GM06990 (cell line): ENCODE measurements around the gene EMC8.
"Not testable (repeated sequence)": the region's sequence is repeated elsewhere in the genome, so short reads cannot be mapped to it uniquely, and the experiment has no call there.

Experiments used
- DNase-seq: peaks from one replicate; pipeline ENCODE4 v3.0.0-alpha.2; 2011; ENCODE audit not compliant: insufficient read length; ENCODE audit errors: extremely low read depth
- H3K27me3 ChIP-seq: replicated peaks from 2 replicates; pipeline ENCODE4 v1.6.0; 2011; ENCODE audit warnings: low read length; ENCODE audit not compliant: control insufficient read depth, insufficient read depth
- H3K36me3 ChIP-seq: 2 replicates; pipeline ENCODE4 v1.5.1; 2011; ENCODE audit warnings: low read length; ENCODE audit not compliant: control insufficient read depth, insufficient read depth
- H3K4me3 ChIP-seq: replicated peaks from 2 replicates; pipeline ENCODE4 v1.5.1; 2011; ENCODE audit warnings: low read depth, mild to moderate bottlenecking, control low read depth, low read length
- CTCF ChIP-seq: IDR thresholded peaks from 2 replicates; pipeline ENCODE4 v1.5.1; 2011; ENCODE audit warnings: low read length, control low read depth, mild to moderate bottlenecking, inconsistent platforms; ENCODE audit not compliant: insufficient read depth, poor library complexity, severe bottlenecking

The EMC8 gene

GRCh38 chr16:85840801-85841200 lies 41.5 kb upstream of the EMC8 start:
- no peaks in the 10 kb centered on the region; the same call in none of the 2 replicates for H3K27me3 ChIP-seq
- DNase-seq, result no peak
- no peak for TF ChIP-seq CTCF

GRCh38 chr16:85840395-85840794 lies 41.1 kb upstream of the EMC8 start:
- H3K4me3 ChIP-seq, result no peak overlapping the region

More at GRCh38 chr16:85840801-85841200, 41.5 kb upstream of the EMC8 start:
- H3K4me3 ChIP-seq, result no peak overlapping the region
- no peaks in the 10 kb centered on the region for H3K36me3 ChIP-seq

GRCh38 chr16:85839681-85840240 lies 40.4 kb upstream of the EMC8 start:
- DNase-seq, result no peak
- H3K4me3 ChIP-seq, result no peak overlapping the region
- no peaks in the 10 kb centered on the region for H3K36me3 ChIP-seq
- TF ChIP-seq CTCF, result no peak
- no peaks in the 10 kb centered on the region; the same call in none of the 2 replicates for H3K27me3 ChIP-seq

More at GRCh38 chr16:85840395-85840794, 41.1 kb upstream of the EMC8 start:
- Histone ChIP-seq H3K36me3 (no peaks in the 10 kb centered on the region), H3K27me3 (no peaks in the 10 kb centered on the region; the same call in none of the 2 replicates)
- TF ChIP-seq CTCF, result no peak
- no peak for DNase-seq

GRCh38 chr16:85838876-85839585 lies 39.7 kb upstream of the EMC8 start:
- no peak for TF ChIP-seq CTCF
- no peak for DNase-seq
- Histone ChIP-seq H3K36me3 (no peaks in the 10 kb centered on the region), H3K27me3 (no peaks in the 10 kb centered on the region; the same call in none of the 2 replicates), H3K4me3 (no peak overlapping the region)

GRCh38 chr16:85838381-85838780 lies 39.0 kb upstream of the EMC8 start:
- H3K4me3 ChIP-seq, result no peak overlapping the region
- DNase-seq, result no peak
- TF ChIP-seq CTCF, result no peak
- H3K27me3 ChIP-seq, result no peaks in the 10 kb centered on the region; the same call in none of the 2 replicates
- no peaks in the 10 kb centered on the region for H3K36me3 ChIP-seq

GRCh38 chr16:85837654-85838053 lies 38.3 kb upstream of the EMC8 start:
- H3K27me3 ChIP-seq, H3K4me3 ChIP-seq, H3K36me3 ChIP-seq, DNase-seq: not testable (repeated sequence)
